NOMO-1 treated with DMSO at 0.1 percent for 48 hours (cell line): ENCODE data around the gene C18orf54.
"Not testable (repeated sequence)": the region's sequence is repeated elsewhere in the genome, so short reads cannot be mapped to it uniquely, and the experiment has no call there.

ENCODE experiments used
- DNase-seq: peaks from one replicate; lab custom pipeline; 2025; ENCODE audit not compliant: unreplicated experiment; lab: John Stamatoyannopoulos, UW

Gene C18orf54

GRCh38 chr18:54386800-54387495, 29.2 kb downstream of the C18orf54 start:
- not testable (repeated sequence) for DNase-seq

- DNase-seq = no peak
These were observed 29.9 kb downstream of the C18orf54 start for GRCh38 chr18:54387631-54388030.

- DNase-seq = peak; percentile 56
These were observed 30.8 kb downstream of the C18orf54 start for GRCh38 chr18:54388203-54389142.

GRCh38 chr18:54389143-54389505, 31.4 kb downstream of the C18orf54 start:
- no peak for DNase-seq

GRCh38 chr18:54390838-54391237, 33.1 kb downstream of the C18orf54 start:
- DNase-seq = no peak

- DNase-seq = peak; percentile 75
These were observed 34.9 kb downstream of the C18orf54 start for GRCh38 chr18:54392543-54393023.

GRCh38 chr18:54393648-54394294, 36.1 kb downstream of the C18orf54 start:
- DNase-seq = no peak

- DNase-seq = no peak
These were observed 39.1 kb downstream of the C18orf54 start for GRCh38 chr18:54396760-54397159.

- DNase-seq = no peak
These were observed 47.6 kb downstream of the C18orf54 start for GRCh38 chr18:54405290-54405689.

GRCh38 chr18:54411781-54412180, 54.1 kb downstream of the C18orf54 start:
- DNase-seq = no peak

- no peak for DNase-seq
These were observed 57.4 kb downstream of the C18orf54 start for GRCh38 chr18:54415086-54415485.

GRCh38 chr18:54416436-54416835, 58.7 kb downstream of the C18orf54 start:
- DNase-seq = no peak

GRCh38 chr18:54423831-54424230, 66.1 kb downstream of the C18orf54 start:
- DNase-seq = no peak

- no peak for DNase-seq
These were observed 68.5 kb downstream of the C18orf54 start for GRCh38 chr18:54426085-54426665.
